Testis (tissue), 3 donors: Measurements from ENCODE around the gene NAXD. TPM values are rescaled to one million over a fixed set of nuclear protein-coding genes. Genes with fewer than 3 reads are reported as not detected.
A peak's percentile ranks its signal among the peaks of the same experiment; 100 is the strongest.
"Not testable (repeated sequence)": the region's sequence is repeated elsewhere in the genome, so short reads cannot be mapped to it uniquely, and the experiment has no call there.

Source experiments
- DNase-seq: peaks from one replicate; pipeline ENCODE4 v3.0.0-alpha.2; 2019
- H3K27ac ChIP-seq, 2 donors: fragments of 200-600 bp; sonication (generic); one replicate each; pipeline ENCODE4 v1.5.1; 2019
- H3K27me3 ChIP-seq: fragments of 200-600 bp; sonication (generic); one replicate; pipeline ENCODE4 v1.5.1; 2019
- H3K36me3 ChIP-seq: fragments of 200-600 bp; sonication (generic); one replicate; pipeline ENCODE4 v1.5.1; 2017; ENCODE audit warnings: low read depth; ENCODE audit errors: missing control alignments
- H3K4me1 ChIP-seq: fragments of 200-600 bp; sonication (generic); one replicate; pipeline ENCODE4 v1.5.1; 2019
- H3K4me3 ChIP-seq, 2 donors: fragments of 200-600 bp; sonication (generic); one replicate each; pipeline ENCODE4 v1.5.1; 2017 to 2019
- H3K9me3 ChIP-seq: fragments of 200-600 bp; sonication (generic); one replicate; pipeline ENCODE4 v1.5.1; 2017
- POLR2A ChIP-seq: fragments of 450-650 bp; IDR thresholded peaks from one replicate; pipeline ENCODE4 v1.6.1; 2017; ENCODE audit warnings: antibody characterized with exemption, mild to moderate bottlenecking, moderate library complexity
- WGBS, 2 donors: methylation state at CpG; one replicate each; pipeline ENCODE4 v1.1.5; 2018; 5-methylcytosine and 5-hydroxymethylcytosine counted together
- intact Hi-C: fragments of 100-400 bp; cut with DNase I; formaldehyde crosslinking; loops from one replicate; pipeline ENCODE4 v1.15.1; 2023; ENCODE audit warnings: low total_unique reads
- polyA plus RNA-seq: library from polyadenylated mRNA; stranded (reverse); fragments of 350-450 nt; fragmentation: Illumina TruSeq; extraction: RNeasy Lipid Tissue Mini Kit (QIAGEN cat#74804); gene quantifications from one replicate; pipeline ENCODE4 v1.2.3, GENCODE V29; 2014; ENCODE audit warnings: low read depth, low replicate concordance; ENCODE audit not compliant: insufficient read depth
- total RNA-seq, 2 donors: library from RNA; depleted of rRNA; stranded (reverse); fragments of >200 nt; gene quantifications; one replicate each; pipeline ENCODE4 v1.2.3, GENCODE V29; 2016
- TF ChIP-seq, protein P1 (sequence below), 3 experiments: fragments of 450-650 bp in 2 of 3; fragments of 200-600 bp in 1 of 3; sonication (generic) in 1 of 3; IDR thresholded peaks; one replicate each; pipeline ENCODE4 v1.5.1; 2016 to 2019; ENCODE audit warnings: antibody characterized with exemption in 3 of 3, mild to moderate bottlenecking in 2 of 3, moderate library complexity in 1 of 3

Gene NAXD
- total and polyA plus RNA-seq, 3 donors from 2014 or later = 63.2 to 75.3 (median 66.4) TPM

DNA sequence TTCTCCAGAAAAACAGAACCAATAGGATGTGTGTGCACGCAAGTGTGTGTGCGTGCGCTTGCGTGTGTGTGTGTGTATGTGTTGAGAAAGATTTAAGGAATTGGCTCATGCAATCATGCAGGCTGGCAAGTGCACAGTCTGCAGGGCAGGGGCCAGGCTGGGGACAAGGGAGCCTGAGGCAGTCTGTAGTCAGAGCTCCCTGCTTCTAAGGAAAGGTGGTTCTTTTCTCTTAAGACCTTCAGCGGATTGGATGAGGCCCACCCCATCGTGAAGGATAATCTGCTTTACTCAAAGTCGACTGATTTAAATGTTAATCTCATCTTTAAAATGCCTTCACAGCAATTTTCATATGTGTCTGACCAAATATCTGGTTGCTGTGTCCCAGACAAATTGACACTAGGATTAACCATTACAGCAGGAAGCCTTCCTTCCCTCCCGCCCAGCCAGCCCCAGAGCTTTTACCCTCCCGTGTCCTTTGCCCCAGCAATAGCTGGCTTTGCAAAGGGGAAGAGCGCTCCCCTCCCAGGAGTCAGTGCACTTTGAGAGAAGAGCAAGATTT is 15.0 kb upstream of the NAXD start:
- Histone ChIP-seq H3K9me3 (no peaks in the 10 kb centered on the region), H3K27ac (no peak overlapping the region), H3K4me1 (peaks cover 17% of the 10 kb centered on the region), H3K27me3 (no peaks in the 10 kb centered on the region), H3K36me3 (no peaks in the 10 kb centered on the region), H3K4me3 (no peak overlapping the region)
- no peak for TF ChIP-seq POLR2A
- TF ChIP-seq, protein P1, sequence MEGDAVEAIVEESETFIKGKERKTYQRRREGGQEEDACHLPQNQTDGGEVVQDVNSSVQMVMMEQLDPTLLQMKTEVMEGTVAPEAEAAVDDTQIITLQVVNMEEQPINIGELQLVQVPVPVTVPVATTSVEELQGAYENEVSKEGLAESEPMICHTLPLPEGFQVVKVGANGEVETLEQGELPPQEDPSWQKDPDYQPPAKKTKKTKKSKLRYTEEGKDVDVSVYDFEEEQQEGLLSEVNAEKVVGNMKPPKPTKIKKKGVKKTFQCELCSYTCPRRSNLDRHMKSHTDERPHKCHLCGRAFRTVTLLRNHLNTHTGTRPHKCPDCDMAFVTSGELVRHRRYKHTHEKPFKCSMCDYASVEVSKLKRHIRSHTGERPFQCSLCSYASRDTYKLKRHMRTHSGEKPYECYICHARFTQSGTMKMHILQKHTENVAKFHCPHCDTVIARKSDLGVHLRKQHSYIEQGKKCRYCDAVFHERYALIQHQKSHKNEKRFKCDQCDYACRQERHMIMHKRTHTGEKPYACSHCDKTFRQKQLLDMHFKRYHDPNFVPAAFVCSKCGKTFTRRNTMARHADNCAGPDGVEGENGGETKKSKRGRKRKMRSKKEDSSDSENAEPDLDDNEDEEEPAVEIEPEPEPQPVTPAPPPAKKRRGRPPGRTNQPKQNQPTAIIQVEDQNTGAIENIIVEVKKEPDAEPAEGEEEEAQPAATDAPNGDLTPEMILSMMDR (IDR thresholded peaks at IDR 0.05) = no peak
- intact Hi-C loops = no loop called here
- DNase-seq = no peak
- 88 to 89% methylated on average over 10 of the region's 10 CpGs for WGBS, 2 donors

DNA sequence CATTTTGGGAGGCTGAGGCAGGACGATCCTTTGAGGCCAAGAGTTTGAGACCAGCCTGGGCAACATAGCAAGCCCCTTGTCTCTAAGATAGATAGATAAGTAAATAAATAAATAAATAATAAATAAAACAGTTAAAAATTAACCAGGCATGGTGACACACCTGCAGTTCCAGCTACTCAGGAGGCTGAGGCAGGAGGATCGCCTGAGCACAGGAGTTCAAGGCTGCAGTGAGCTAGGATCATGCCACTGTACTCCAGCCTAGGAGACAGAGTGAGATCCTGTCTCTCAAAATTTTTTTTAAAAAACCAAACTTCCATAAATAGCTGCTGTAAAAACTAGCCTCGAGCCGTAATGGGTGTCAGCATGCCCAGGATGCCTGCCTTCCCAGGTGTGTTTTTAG is 14.4 kb upstream of the NAXD start:
- H3K9me3 ChIP-seq = no peaks in the 10 kb centered on the region
- H3K27me3 ChIP-seq = no peaks in the 10 kb centered on the region
- H3K36me3 ChIP-seq = no peaks in the 10 kb centered on the region
- intact Hi-C loops = no loop called here
- H3K4me1 ChIP-seq = peaks cover 17% of the 10 kb centered on the region
- no peak for TF ChIP-seq POLR2A
- TF ChIP-seq, protein P1 (IDR thresholded peaks at IDR 0.05) = no peak
- 74 to 76% methylated on average over 4 of the region's 4 CpGs for WGBS, 2 donors
- no peak for DNase-seq
- H3K27ac ChIP-seq = peak overlapping the region in 1 of 2 donors; percentile 79
- no peak overlapping the region for H3K4me3 ChIP-seq

DNA sequence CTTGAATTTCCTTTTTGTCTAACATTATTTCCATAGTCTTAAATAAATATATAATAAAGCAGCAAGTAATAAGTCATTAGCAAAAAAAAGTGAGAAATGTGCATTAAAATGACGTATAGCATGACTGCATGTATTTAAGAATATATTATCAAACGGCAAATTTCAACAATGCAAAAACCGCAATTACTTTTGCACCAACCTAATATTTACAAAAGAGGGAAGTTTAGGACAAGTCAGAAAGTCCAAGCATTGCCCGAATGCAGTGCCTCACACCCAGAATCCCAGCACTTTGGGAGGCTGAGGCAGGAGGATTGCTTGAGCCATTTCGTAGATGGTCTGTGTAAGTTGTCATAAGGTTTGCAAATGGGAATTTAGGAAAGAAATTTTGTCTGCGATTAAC is 10.2 kb upstream of the NAXD start:
- Histone ChIP-seq H3K27me3 (no peaks in the 10 kb centered on the region), H3K27ac (no peak overlapping the region), H3K4me3 (no peak overlapping the region), H3K4me1 (peaks cover 19% of the 10 kb centered on the region), H3K9me3 (no peaks in the 10 kb centered on the region), H3K36me3 (no peaks in the 10 kb centered on the region)
- intact Hi-C loops = no loop called here
- no peak for TF ChIP-seq POLR2A
- TF ChIP-seq, protein P1 (IDR thresholded peaks at IDR 0.05) = no peak
- WGBS, 2 donors = 93 to 94% methylated on average over 6 of the region's 6 CpGs
- no peak for DNase-seq

DNA sequence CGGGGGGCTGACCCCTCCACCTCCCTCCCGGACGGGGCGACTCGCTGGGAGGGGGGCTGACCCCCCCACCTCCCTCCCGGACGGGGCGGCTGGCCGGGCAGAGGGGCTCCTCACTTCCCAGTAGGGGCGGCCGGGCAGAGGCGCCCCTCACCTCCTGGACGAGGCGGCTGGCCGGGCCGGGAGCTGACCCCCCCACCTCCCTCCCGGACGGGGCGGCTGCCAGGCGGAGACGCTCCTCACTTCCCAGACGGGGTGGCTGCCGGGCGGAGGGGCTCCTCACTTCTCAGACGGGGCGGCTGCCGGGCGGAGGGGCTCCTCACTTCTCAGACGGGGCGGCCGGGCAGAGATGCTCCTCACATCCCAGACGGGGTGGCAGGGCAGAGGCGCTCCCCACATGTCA is 9.1 kb upstream of the NAXD start:
- DNase-seq, H3K36me3 ChIP-seq, H3K27me3 ChIP-seq, intact Hi-C loops, H3K4me3 ChIP-seq, H3K9me3 ChIP-seq: not testable (repeated sequence)
- Histone ChIP-seq H3K4me1 (peaks cover 16% of the 10 kb centered on the region), H3K27ac (peak overlapping the region in 1 of 2 donors; percentile 30)
- 40 to 85% methylated on average over 1 to 10 of the region's 33 CpGs for WGBS, 2 donors

DNA sequence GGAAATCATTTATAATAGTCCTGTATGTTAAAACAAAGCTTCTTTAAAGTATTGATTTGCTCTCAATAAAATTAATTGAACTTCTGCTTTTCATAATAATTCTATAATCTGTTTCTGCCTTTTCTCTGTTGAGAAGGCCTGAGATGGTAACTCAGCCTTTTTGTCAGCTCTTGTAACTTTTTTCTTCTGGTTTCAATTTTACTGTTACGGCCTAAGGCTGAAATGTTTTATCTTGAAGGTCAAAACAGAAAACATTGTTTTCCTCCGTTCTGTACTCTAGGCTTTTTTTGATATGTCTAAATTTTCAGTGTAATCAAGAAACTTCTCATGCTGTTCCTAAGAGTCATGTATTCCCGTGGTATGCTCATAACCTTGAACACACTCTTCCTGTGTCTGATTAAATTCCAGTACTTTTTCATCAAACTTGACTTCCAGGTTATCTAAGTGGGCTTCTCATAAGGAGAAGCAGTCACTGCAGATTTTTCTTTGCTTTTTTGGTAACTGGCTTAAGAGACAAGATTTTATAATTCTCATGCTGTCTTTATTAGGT is 7.6 kb upstream of the NAXD start:
- TF ChIP-seq, protein P1 (IDR thresholded peaks at IDR 0.05) = no peak
- TF ChIP-seq POLR2A = no peak
- Histone ChIP-seq H3K9me3 (no peaks in the 10 kb centered on the region), H3K27me3 (no peaks in the 10 kb centered on the region), H3K36me3 (no peaks in the 10 kb centered on the region), H3K4me1 (peaks cover 6% of the 10 kb centered on the region), H3K27ac (peak overlapping the region; percentile 76 to 85), H3K4me3 (no peak overlapping the region)
- WGBS, 2 donors = 32 to 33% methylated on average over 3 of the region's 3 CpGs
- intact Hi-C loops = no loop called here
- DNase-seq = no peak
